KMS-11 (cell line): ENCODE data around the gene RBFOX2.

ENCODE experiments used
- H2AFZ ChIP-seq: fragments of 200-600 bp; sonication (generic); 2 replicates; pipeline ENCODE4 v1.6.1; 2016; ENCODE audit warnings: antibody characterized with exemption, mixed run types, low read depth
- H3K27ac ChIP-seq: fragments of 200-600 bp; sonication (generic); 2 replicates; pipeline ENCODE4 v1.6.1; 2016; ENCODE audit warnings: mild to moderate bottlenecking, mixed run types
- H3K27me3 ChIP-seq: fragments of 200-600 bp; sonication (generic); 2 replicates; pipeline ENCODE4 v1.6.1; 2017; ENCODE audit warnings: mild to moderate bottlenecking, low read depth, mixed run types, moderate library complexity; ENCODE audit not compliant: insufficient read depth
- H3K36me3 ChIP-seq: fragments of 200-600 bp; sonication (generic); 2 replicates; pipeline ENCODE4 v1.6.1; 2017; ENCODE audit warnings: mild to moderate bottlenecking, mixed run types; ENCODE audit not compliant: insufficient read depth
- H3K4me1 ChIP-seq: fragments of 200-600 bp; sonication (generic); 2 replicates; pipeline ENCODE4 v1.6.1; 2016; ENCODE audit warnings: mild to moderate bottlenecking, low read depth, mixed run types; ENCODE audit not compliant: poor library complexity, severe bottlenecking
- H3K4me2 ChIP-seq: fragments of 200-600 bp; sonication (generic); 2 replicates; pipeline ENCODE4 v1.7.0; 2016; ENCODE audit warnings: mild to moderate bottlenecking, mixed run types
- H3K4me3 ChIP-seq: fragments of 200-600 bp; sonication (generic); IDR thresholded peaks from 2 replicates; pipeline ENCODE4 v1.6.1; 2017; ENCODE audit warnings: low read depth, low read length, mixed read lengths; ENCODE audit not compliant: insufficient read depth
- H3K79me2 ChIP-seq: fragments of 200-600 bp; sonication (generic); 2 replicates; pipeline ENCODE4 v1.6.1; 2016; ENCODE audit warnings: low read depth, mixed run types; ENCODE audit not compliant: insufficient read depth
- H3K9ac ChIP-seq: fragments of 200-600 bp; sonication (generic); 2 replicates; pipeline ENCODE4 v1.6.1; 2016; ENCODE audit warnings: mild to moderate bottlenecking, mixed run types
- H4K20me1 ChIP-seq: fragments of 200-600 bp; sonication (generic); 2 replicates; pipeline ENCODE4 v1.6.1; 2016; ENCODE audit warnings: mild to moderate bottlenecking, mixed run types; ENCODE audit not compliant: insufficient read depth
- TF ChIP-seq, protein P1 (sequence below): fragments of 200-600 bp; sonication (generic); conservative IDR thresholded peaks from 2 replicates; pipeline ENCODE4 v1.6.1; 2017; ENCODE audit warnings: low read depth, mild to moderate bottlenecking, antibody characterized with exemption, low read length, moderate library complexity, mixed read lengths

Gene RBFOX2

DNA sequence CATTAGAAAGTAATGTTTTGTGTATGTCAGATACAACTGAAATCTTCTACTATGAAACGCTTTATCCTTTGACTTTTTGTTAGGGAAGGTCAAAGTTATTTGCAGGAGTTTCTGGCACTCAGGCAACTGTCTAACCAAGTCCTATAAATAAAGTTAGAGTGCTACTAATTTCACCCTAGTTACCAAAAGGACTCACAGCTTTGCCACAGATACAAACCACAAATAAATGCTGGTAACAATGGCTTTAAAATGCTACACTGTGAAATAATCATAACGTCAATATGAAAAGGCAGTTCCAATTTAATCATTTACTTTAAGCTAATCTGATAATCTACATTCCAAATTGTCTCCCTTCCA is 124.3 kb downstream of the RBFOX2 start:
- H3K4me3 ChIP-seq, result no peak overlapping the region
- TF ChIP-seq, protein P1, sequence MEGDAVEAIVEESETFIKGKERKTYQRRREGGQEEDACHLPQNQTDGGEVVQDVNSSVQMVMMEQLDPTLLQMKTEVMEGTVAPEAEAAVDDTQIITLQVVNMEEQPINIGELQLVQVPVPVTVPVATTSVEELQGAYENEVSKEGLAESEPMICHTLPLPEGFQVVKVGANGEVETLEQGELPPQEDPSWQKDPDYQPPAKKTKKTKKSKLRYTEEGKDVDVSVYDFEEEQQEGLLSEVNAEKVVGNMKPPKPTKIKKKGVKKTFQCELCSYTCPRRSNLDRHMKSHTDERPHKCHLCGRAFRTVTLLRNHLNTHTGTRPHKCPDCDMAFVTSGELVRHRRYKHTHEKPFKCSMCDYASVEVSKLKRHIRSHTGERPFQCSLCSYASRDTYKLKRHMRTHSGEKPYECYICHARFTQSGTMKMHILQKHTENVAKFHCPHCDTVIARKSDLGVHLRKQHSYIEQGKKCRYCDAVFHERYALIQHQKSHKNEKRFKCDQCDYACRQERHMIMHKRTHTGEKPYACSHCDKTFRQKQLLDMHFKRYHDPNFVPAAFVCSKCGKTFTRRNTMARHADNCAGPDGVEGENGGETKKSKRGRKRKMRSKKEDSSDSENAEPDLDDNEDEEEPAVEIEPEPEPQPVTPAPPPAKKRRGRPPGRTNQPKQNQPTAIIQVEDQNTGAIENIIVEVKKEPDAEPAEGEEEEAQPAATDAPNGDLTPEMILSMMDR, result no peak
- no peaks in the 10 kb centered on the region for H3K27me3 ChIP-seq
- H3K27ac ChIP-seq, result no peak overlapping the region
- H3K9ac ChIP-seq, result no peak overlapping the region
- peaks cover 15% of the 10 kb centered on the region for H3K4me1 ChIP-seq
- H3K79me2 ChIP-seq, result no peaks in the 10 kb centered on the region
- H3K36me3 ChIP-seq, result no peaks in the 10 kb centered on the region
- no peaks in the 10 kb centered on the region for H4K20me1 ChIP-seq
- no peak overlapping the region for H3K4me2 ChIP-seq
- no peak overlapping the region for H2AFZ ChIP-seq

DNA sequence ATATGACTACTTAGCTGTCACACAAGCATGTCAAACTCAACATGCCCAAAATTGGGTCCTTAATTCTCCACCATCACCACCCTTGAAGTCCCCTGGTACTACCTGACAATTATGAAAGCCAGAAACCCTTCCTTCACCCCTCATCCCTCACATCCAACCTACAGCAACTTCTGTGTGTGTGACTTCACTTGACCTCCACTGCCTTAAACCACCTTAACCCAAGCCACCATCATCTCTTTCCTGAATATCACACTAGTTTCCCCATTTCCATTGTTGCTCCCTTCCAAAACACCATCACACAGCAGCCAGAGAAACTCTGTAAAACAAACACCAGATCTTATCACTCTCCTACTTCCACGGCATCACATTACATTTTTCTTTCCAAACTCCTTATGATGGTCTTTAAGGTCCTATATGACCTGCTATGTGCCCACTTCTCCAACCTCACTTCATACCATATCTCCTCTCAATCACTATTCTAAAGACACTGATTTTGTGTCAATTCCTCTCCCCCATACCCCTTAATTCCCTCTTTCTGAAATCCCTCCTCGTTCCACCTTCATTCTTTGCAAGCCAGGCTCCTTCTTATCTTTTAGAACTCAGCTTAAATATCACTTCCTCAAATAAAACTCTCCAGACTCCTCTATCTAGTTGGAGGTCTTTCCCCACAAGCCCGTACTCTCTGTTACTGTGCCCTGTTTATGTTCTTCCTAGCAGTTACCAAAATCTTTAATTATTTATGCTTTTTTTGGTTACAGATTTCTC is 124.9 kb downstream of the RBFOX2 start:
- Histone ChIP-seq H3K4me3 (no peak overlapping the region), H3K27me3 (no peaks in the 10 kb centered on the region), H3K9ac (no peak overlapping the region), H3K36me3 (no peaks in the 10 kb centered on the region), H4K20me1 (no peaks in the 10 kb centered on the region), H3K79me2 (no peaks in the 10 kb centered on the region), H3K4me1 (peaks cover 15% of the 10 kb centered on the region), H2AFZ (no peak overlapping the region), H3K4me2 (no peak overlapping the region), H3K27ac (no peak overlapping the region)
- TF ChIP-seq, protein P1, result no peak

DNA sequence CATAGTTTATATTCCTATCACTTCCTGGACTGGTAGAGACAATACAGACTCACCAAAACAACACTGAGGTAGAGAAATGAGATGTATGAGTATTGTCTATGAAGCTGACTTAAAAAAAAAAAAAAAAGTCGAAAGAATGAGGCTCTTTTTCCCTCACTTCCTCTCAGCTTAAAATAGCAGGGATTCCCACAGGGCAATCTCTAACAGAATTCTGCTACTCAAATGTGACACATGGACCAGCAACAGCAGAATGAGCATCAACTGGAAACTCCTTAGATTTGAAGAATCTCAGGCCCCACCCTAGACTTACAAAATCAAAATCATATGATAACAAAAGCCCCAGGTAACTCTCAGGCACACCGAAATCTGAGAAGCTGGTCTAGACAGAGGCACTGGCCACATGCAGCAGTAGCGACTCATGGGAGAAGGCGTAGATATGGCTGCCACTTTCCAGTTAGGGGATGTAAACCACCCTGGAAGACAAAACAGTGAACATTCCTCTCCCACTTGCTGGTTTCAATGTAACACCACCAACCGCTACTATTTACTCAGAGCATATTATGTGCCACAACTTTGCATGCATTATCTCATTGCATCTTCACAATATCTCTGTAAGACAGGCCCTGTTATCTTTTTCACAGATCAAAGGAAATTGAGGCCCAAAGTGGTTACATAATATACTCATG is 128.0 kb downstream of the RBFOX2 start:
- no peaks in the 10 kb centered on the region for H3K79me2 ChIP-seq
- no peak overlapping the region for H2AFZ ChIP-seq
- TF ChIP-seq, protein P1, result no peak
- H3K4me1 ChIP-seq, result peaks cover 7% of the 10 kb centered on the region
- H3K27ac ChIP-seq, result no peak overlapping the region
- no peaks in the 10 kb centered on the region for H4K20me1 ChIP-seq
- H3K4me2 ChIP-seq, result no peak overlapping the region
- H3K36me3 ChIP-seq, result no peaks in the 10 kb centered on the region
- no peak overlapping the region for H3K4me3 ChIP-seq
- H3K9ac ChIP-seq, result no peak overlapping the region
- H3K27me3 ChIP-seq, result no peaks in the 10 kb centered on the region

DNA sequence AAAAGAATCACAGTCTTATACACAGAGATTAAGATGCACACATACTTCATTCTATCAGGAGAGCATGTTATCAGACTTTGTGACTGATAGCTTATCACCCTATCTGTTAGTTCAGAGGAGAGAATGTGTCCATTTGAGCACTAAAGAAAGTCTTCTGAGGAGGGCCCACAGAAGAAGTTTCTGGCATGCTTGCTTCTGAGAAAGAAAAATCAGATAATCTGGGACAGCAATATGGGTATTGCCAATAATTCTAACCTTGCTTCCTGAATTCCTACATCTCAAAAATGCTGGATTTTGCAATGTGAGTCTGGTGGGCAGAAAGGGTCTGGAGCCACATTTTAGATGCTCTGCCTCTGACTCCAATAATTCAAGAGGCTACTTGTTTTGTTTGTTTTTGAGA is 128.9 kb downstream of the RBFOX2 start:
- H4K20me1 ChIP-seq, result no peaks in the 10 kb centered on the region
- no peak overlapping the region for H3K27ac ChIP-seq
- no peak overlapping the region for H3K9ac ChIP-seq
- H2AFZ ChIP-seq, result no peak overlapping the region
- H3K4me1 ChIP-seq, result peaks cover 5% of the 10 kb centered on the region
- no peaks in the 10 kb centered on the region for H3K36me3 ChIP-seq
- H3K79me2 ChIP-seq, result no peaks in the 10 kb centered on the region
- no peak overlapping the region for H3K4me3 ChIP-seq
- no peaks in the 10 kb centered on the region for H3K27me3 ChIP-seq
- H3K4me2 ChIP-seq, result no peak overlapping the region
- TF ChIP-seq, protein P1, result no peak
